A549 treated with CORT108297 at 1 μM for 4 hours (cell line): ENCODE data around the gene CEACAM6. TPM values are rescaled to one million over a fixed set of nuclear protein-coding genes. Genes with fewer than 3 reads are reported as not detected.

Source experiments
- total RNA-seq: library from RNA; stranded (reverse); fragments of 200-300 nt; extraction: Qiagen RNA extraction; gene quantifications from 5 replicates; pipeline ENCODE4 v1.2.3, GENCODE V29; 2022

The CEACAM6 gene
- 20.1 to 28.5 TPM (median 24.0 TPM) in 5 replicates for total RNA-seq

DNA sequence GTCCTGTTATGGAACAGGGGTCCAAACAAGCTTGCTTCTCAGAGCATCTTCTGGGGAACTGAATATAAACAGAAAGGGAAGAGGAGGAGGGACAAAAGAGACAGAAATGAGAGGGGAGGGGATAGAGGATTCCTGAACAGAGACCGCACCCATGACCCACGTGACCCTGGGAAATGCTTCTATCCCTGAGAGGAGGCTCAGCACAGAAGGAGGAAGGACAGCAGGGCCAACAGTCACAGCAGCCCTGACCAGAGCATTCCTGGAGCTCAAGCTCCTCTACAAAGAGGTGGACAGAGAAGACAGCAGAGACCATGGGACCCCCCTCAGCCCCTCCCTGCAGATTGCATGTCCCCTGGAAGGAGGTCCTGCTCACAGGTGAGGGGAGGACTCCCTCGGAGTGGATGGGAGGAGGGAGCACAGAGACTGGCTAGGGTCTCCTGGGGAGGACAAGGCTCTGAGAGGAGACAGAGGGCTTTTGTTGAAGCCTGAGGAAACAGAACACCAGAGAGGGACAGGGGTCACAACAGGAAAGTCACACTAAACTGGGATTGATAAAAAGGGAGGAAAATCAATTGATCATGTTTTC, at the start of gene CEACAM6:
CEACAM6 (plus strand) TSS at position 203 of the 586 bp plus-strand sequence; CDS start at position 312, 109 bp downstream.

DNA sequence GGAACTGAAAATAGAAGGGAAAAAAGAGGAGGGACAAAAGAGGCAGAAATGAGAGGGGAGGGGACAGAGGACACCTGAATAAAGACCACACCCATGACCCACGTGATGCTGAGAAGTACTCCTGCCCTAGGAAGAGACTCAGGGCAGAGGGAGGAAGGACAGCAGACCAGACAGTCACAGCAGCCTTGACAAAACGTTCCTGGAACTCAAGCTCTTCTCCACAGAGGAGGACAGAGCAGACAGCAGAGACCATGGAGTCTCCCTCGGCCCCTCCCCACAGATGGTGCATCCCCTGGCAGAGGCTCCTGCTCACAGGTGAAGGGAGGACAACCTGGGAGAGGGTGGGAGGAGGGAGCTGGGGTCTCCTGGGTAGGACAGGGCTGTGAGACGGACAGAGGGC, 46.8 kb upstream of the CEACAM6 start, which contains the start of gene CEACAM5:
CEACAM5 (plus strand) TSS at position 146 of the 400 bp plus-strand sequence; CDS start at position 252, 106 bp downstream.

DNA sequence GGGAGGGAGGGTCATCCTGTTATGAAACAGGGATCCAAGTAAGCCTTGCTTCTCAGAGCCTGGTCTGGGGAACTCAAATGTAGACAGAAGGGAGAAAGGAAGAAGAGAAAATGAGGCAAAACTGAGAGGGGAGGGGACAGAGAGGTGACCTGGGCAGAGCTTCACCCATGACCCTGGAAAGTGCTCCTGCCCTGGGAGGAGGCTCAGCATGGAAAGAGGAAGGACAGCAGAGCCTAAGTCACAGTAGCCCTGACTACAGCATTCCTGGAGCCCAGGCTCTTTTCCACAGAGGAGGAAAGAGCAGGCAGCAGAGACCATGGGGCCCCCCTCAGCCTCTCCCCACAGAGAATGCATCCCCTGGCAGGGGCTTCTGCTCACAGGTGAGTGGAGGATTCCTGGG, 41.0 kb downstream of the CEACAM6 start, which contains the start of gene CEACAM3:
CEACAM3 (plus strand) TSS at position 226 of the 400 bp plus-strand sequence; CDS start at position 317, 91 bp downstream.

Other genes with a start within 250 kb of the CEACAM6 start
- gene CEACAM21, start 179.4 kb upstream of the CEACAM6 start, total RNA-seq = not detected in 5 replicates
- not detected in 5 replicates for gene CEACAM4, start 128.5 kb upstream of the CEACAM6 start, total RNA-seq
- 0.10 to 0.22 TPM (median 0.12 TPM) in 3 of 5 replicates, not detected in the others for gene CEACAM7, start 67.3 kb upstream of the CEACAM6 start, total RNA-seq
- 1.8 to 2.1 TPM (median 2.1 TPM) in 5 replicates for gene CEACAM5, start 46.9 kb upstream of the CEACAM6 start, total RNA-seq
- gene CEACAM3, start 41.1 kb downstream of the CEACAM6 start, total RNA-seq = not detected in 5 replicates
- not detected in 5 replicates for gene LYPD4, start 89.2 kb downstream of the CEACAM6 start, total RNA-seq
- gene DMRTC2, start 89.5 kb downstream of the CEACAM6 start, total RNA-seq = not detected in 5 replicates
- 9,141 to 10,549 TPM (median 9,318 TPM) in 5 replicates for gene RPS19, start 104.7 kb downstream of the CEACAM6 start, total RNA-seq
- 0.47 to 1.3 TPM (median 1.0 TPM) in 5 replicates for gene CD79A, start 121.7 kb downstream of the CEACAM6 start, total RNA-seq
- gene ARHGEF1, start 127.7 kb downstream of the CEACAM6 start, total RNA-seq = 75.9 to 131 TPM (median 118 TPM) in 5 replicates
- 0.25 to 0.35 TPM (median 0.32 TPM) in 5 replicates for gene ERFL, start 172.9 kb downstream of the CEACAM6 start, total RNA-seq
- gene RABAC1, start 203.8 kb downstream of the CEACAM6 start, total RNA-seq = 181 to 291 TPM (median 265 TPM) in 5 replicates
- 3.6 to 5.7 TPM (median 5.3 TPM) in 5 replicates for gene ATP1A3, start 238.7 kb downstream of the CEACAM6 start, total RNA-seq